ENCODE measurements around the gene TCF7L2.

GRCh38 chr10:112967200-112967599, 17.2 kb downstream of the TCF7L2 start:
- TF ChIP-seq CTCF (conservative IDR thresholded peaks at IDR 0.05; ENCODE audit: low read length), result no peak
- TF ChIP-seq EZH2phosphoT487 (IDR thresholded peaks at IDR 0.05; ENCODE audit: borderline replicate concordance, low read depth, low read length), result no peak
